HepG2 (cell line): ENCODE data around the gene EVI5. TPM values are rescaled to one million over a fixed set of nuclear protein-coding genes. Genes with fewer than 3 reads are reported as not detected.

Source experiments
- FOXK1 ChIP-seq: sonication (generic); formaldehyde crosslinking; IDR thresholded peaks from 2 replicates; pipeline ENCODE4 v1.4.0; 2020; ENCODE audit warnings: low read depth, missing genetic modification reagents, borderline replicate concordance
- polyA plus RNA-seq, 8 experiments: library from polyadenylated mRNA; depleted of rRNA in 3 of 8; stranded (reverse) in 7 of 8; unstranded in 1 of 8; fragments of >200 nt; fragmentation: Illumina TruSeq in 4 of 8; extraction: Trizol in 4 of 8; gene quantifications; 2 replicates each; pipeline versions ENCODE4 v1.2.1 to v1.2.3, GENCODE V29; 2011 to 2016; ENCODE audit warnings: low read depth in 4 of 8, missing spikeins in 1 of 8, mixed read lengths in 1 of 8; ENCODE audit not compliant: insufficient read depth in 1 of 8
- total RNA-seq, 5 experiments: library from RNA; depleted of rRNA; stranded (reverse); fragments of >200 nt; fragmentation: Illumina TruSeq; extraction: Trizol; gene quantifications; 2 replicates each; pipeline ENCODE4 v1.2.3, GENCODE V29; 2016; ENCODE audit warnings: low read depth in 1 of 5
- TF ChIP-seq, protein P1 (sequence below): sonication (generic); formaldehyde crosslinking; IDR thresholded peaks from 2 replicates; pipeline ENCODE4 v1.5.0; 2020; ENCODE audit warnings: mild to moderate bottlenecking, missing genetic modification reagents, borderline replicate concordance
- TF ChIP-seq, protein P2 (sequence below): sonication (generic); formaldehyde crosslinking; IDR thresholded peaks from 2 replicates; pipeline ENCODE4 v1.4.0; 2020; ENCODE audit warnings: mild to moderate bottlenecking, missing genetic modification reagents
- TF ChIP-seq, protein P3 (sequence below): IDR thresholded peaks from 2 replicates; pipeline ENCODE4 v1.6.1; 2012; ENCODE audit warnings: low read length, improper control_type of control experiment

EVI5 gene
- total and polyA plus RNA-seq, 2 of the 13 experiments (the other 11 are each of a cell fraction or from before 2014, with no cell fraction given): 4.0 to 12.6 TPM

DNA sequence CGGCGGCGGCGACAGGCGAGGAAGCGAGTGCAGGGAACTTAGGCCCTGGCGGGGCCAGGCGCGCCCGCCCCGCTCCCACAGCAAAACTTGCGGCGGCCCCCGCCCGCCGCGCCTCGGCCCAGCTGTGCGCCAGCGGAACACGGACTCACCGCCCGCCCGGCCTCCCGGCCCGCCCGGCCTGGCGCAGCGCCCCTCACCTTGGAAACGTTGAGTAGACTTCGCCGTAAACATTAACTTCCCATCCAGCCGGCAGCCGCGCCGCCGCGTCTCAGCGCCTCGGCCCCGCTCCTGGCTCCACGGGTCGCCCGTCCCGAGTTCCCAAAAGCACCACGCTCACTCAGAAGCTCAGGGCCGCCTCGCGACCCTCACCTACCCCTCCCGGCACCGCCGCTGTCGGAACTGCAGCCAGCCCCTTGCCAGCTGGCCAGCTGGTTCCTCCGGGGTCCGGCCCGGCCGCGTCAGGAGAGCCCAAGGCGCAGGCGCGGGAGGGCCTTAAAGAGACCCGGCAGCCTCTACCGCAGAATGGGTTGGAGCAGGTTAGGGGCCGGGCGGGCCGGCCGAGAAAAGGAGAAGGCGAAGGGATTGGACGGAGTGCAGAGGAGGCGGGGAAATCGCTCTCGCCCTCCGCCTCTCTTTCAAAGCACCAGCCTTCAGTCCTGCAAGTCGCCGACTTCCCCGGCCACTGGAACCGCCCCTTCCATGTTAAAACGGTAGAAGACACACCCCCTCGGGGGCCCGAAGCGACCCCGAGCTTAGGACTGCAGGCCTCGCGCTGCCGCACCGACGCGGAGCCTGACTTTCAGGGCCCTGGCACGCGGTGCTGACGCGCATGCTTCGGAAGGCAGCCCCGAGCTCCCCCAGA lies at the start of gene EVI5 (continued):
- TF ChIP-seq, protein P1, sequence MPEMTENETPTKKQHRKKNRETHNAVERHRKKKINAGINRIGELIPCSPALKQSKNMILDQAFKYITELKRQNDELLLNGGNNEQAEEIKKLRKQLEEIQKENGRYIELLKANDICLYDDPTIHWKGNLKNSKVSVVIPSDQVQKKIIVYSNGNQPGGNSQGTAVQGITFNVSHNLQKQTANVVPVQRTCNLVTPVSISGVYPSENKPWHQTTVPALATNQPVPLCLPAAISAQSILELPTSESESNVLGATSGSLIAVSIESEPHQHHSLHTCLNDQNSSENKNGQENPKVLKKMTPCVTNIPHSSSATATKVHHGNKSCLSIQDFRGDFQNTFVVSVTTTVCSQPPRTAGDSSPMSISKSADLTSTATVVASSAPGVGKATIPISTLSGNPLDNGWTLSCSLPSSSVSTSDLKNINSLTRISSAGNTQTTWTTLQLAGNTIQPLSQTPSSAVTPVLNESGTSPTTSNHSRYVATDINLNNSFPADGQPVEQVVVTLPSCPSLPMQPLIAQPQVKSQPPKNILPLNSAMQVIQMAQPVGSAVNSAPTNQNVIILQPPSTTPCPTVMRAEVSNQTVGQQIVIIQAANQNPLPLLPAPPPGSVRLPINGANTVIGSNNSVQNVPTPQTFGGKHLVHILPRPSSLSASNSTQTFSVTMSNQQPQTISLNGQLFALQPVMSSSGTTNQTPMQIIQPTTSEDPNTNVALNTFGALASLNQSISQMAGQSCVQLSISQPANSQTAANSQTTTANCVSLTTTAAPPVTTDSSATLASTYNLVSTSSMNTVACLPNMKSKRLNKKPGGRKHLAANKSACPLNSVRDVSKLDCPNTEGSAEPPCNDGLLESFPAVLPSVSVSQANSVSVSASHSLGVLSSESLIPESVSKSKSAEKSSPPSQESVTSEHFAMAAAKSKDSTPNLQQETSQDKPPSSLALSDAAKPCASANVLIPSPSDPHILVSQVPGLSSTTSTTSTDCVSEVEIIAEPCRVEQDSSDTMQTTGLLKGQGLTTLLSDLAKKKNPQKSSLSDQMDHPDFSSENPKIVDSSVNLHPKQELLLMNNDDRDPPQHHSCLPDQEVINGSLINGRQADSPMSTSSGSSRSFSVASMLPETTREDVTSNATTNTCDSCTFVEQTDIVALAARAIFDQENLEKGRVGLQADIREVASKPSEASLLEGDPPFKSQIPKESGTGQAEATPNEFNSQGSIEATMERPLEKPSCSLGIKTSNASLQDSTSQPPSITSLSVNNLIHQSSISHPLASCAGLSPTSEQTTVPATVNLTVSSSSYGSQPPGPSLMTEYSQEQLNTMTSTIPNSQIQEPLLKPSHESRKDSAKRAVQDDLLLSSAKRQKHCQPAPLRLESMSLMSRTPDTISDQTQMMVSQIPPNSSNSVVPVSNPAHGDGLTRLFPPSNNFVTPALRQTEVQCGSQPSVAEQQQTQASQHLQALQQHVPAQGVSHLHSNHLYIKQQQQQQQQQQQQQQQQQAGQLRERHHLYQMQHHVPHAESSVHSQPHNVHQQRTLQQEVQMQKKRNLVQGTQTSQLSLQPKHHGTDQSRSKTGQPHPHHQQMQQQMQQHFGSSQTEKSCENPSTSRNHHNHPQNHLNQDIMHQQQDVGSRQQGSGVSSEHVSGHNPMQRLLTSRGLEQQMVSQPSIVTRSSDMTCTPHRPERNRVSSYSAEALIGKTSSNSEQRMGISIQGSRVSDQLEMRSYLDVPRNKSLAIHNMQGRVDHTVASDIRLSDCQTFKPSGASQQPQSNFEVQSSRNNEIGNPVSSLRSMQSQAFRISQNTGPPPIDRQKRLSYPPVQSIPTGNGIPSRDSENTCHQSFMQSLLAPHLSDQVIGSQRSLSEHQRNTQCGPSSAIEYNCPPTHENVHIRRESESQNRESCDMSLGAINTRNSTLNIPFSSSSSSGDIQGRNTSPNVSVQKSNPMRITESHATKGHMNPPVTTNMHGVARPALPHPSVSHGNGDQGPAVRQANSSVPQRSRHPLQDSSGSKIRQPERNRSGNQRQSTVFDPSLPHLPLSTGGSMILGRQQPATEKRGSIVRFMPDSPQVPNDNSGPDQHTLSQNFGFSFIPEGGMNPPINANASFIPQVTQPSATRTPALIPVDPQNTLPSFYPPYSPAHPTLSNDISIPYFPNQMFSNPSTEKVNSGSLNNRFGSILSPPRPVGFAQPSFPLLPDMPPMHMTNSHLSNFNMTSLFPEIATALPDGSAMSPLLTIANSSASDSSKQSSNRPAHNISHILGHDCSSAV: no peak
- TF ChIP-seq, protein P2, sequence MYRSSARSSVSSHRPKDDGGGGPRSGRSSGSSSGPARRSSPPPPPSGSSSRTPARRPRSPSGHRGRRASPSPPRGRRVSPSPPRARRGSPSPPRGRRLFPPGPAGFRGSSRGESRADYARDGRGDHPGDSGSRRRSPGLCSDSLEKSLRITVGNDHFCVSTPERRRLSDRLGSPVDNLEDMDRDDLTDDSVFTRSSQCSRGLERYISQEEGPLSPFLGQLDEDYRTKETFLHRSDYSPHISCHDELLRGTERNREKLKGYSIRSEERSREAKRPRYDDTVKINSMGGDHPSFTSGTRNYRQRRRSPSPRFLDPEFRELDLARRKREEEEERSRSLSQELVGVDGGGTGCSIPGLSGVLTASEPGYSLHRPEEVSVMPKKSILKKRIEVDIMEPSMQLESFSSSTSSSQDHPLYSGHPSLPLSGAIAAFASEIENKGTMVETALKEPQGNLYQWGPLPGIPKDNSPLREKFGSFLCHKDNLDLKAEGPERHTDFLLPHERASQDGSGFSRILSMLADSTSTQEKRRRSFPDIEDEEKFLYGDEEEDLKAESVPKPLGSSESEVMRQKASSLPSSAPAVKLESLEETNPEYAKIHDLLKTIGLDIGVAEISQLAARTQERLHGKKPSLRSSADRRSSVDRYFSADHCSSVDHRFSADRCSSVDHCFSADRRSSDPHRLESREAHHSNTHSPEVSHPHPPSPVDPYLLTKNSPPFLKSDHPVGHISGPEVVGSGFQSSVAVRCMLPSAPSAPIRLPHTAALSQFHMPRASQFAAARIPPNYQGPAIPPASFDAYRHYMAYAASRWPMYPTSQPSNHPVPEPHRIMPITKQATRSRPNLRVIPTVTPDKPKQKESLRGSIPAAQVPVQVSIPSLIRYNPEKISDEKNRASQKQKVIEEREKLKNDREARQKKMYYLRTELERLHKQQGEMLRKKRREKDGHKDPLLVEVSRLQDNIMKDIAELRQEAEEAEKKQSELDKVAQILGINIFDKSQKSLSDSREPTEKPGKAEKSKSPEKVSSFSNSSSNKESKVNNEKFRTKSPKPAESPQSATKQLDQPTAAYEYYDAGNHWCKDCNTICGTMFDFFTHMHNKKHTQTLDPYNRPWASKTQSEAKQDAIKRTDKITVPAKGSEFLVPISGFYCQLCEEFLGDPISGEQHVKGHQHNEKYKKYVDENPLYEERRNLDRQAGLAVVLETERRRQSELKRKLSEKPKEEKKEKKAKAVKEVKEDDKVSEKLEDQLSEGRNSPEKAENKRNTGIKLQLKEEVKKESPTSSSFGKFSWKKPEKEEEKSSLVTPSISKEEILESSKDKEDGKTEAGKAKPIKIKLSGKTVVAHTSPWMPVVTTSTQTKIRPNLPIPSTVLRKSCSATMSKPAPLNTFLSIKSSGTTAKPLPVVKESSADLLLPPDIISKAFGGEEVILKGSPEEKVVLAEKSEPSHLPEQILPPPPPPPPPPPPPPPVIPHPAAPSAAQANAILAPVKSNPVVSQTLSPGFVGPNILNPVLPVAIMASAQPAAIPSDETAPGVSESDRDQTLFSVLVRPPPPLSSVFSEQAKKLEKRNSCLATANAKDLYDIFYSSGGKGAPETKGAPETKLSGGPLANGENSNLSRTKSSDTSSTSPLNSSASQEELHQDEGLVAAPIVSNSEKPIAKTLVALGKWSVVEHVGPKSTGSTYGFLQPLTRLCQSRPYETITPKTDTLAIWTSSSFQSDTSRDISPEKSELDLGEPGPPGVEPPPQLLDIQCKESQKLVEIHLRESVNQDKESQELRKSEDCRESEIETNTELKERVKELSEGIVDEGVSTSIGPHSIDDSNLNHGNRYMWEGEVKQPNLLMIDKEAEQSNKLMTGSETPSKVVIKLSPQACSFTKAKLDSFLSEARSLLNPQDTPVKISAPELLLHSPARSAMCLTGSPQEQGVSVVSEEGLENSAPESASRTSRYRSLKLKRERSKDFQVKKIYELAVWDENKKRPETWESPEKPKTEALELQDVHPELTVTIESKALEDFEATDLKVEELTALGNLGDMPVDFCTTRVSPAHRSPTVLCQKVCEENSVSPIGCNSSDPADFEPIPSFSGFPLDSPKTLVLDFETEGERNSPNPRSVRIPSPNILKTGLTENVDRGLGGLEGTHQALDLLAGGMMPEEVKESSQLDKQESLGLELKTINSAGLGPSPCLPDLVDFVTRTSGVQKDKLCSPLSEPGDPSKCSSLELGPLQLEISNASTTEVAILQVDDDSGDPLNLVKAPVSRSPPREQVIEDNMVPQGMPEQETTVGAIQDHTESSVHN (CRISPR knock-in tag): peak; percentile 99
- TF ChIP-seq FOXK1: peak; percentile 53
- TF ChIP-seq, protein P3, sequence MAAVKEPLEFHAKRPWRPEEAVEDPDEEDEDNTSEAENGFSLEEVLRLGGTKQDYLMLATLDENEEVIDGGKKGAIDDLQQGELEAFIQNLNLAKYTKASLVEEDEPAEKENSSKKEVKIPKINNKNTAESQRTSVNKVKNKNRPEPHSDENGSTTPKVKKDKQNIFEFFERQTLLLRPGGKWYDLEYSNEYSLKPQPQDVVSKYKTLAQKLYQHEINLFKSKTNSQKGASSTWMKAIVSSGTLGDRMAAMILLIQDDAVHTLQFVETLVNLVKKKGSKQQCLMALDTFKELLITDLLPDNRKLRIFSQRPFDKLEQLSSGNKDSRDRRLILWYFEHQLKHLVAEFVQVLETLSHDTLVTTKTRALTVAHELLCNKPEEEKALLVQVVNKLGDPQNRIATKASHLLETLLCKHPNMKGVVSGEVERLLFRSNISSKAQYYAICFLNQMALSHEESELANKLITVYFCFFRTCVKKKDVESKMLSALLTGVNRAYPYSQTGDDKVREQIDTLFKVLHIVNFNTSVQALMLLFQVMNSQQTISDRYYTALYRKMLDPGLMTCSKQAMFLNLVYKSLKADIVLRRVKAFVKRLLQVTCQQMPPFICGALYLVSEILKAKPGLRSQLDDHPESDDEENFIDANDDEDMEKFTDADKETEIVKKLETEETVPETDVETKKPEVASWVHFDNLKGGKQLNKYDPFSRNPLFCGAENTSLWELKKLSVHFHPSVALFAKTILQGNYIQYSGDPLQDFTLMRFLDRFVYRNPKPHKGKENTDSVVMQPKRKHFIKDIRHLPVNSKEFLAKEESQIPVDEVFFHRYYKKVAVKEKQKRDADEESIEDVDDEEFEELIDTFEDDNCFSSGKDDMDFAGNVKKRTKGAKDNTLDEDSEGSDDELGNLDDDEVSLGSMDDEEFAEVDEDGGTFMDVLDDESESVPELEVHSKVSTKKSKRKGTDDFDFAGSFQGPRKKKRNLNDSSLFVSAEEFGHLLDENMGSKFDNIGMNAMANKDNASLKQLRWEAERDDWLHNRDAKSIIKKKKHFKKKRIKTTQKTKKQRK: no peak
